ENCODE measurements around the gene PITHD1.

PITHD1 gene

DNA sequence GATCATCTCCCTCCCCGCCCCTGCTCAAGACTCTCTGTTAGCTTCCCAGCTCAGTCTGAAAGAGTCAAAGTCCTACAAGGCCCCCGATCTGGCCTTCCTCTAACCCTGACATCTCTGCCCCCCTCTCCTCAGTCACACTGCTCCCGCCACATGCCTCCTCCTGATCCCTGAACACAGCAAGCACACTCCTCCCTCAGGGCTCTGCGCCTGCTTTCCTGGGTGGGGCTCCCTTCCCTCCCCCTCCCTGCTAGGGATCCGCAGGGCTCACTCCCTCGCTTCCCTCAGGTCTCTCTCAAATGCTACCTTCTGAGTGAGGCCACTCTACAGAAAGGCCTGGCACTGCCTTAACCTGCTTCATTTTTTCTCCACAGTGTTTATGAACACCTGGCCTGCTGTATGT, 28.1 kb downstream of the PITHD1 start:
- Histone ChIP-seq H3K27me3 (ENCODE audit: control insufficient read depth, insufficient read depth, low read length, poor library complexity, severe bottlenecking) (peaks cover 9% of the 10 kb centered on the region), H3K36me3 (ENCODE audit: control insufficient read depth, insufficient read depth, low read length) (peaks cover 2% of the 10 kb centered on the region), H3K4me1 (ENCODE audit: control insufficient read depth, insufficient read depth, low read length) (peaks cover 5% of the 10 kb centered on the region), H3K27ac (ENCODE audit: insufficient read depth, low read depth, low read length, poor library complexity, severe bottlenecking) (no peak overlapping the region), H3K4me3 (ENCODE audit: insufficient read depth, low read depth, low read length) (no peak overlapping the region), H3K9me3 (ENCODE audit: control insufficient read depth, low read length) (no peaks in the 10 kb centered on the region)
- WGBS, 2 experiments, result 73 to 78% methylated on average over 6 of the region's 6 CpGs

DNA sequence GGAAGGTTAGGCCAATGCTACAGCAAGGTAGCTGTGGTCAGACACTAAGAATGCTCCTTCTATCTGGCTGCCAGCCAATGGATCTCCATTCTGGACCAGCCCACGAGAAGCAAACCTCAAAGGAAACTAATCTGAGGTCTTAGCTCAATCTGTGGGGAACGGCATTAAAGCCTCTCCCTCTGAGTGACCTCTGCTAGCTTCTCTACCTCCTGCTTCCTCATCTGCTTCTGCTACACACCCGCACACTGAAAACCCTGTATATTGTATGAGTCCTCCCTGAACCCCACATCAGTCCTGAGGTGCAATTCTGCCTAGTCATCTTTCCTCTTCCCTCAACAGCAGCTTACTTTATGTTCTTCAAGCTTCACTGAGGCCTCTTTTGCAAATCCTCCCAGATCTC, 29.2 kb downstream of the PITHD1 start:
- Histone ChIP-seq H3K27ac (ENCODE audit: insufficient read depth, low read depth, low read length, poor library complexity, severe bottlenecking) (no peak overlapping the region), H3K4me3 (ENCODE audit: insufficient read depth, low read depth, low read length) (no peak overlapping the region), H3K4me1 (ENCODE audit: control insufficient read depth, insufficient read depth, low read length) (no peaks in the 10 kb centered on the region), H3K9me3 (ENCODE audit: control insufficient read depth, low read length) (no peaks in the 10 kb centered on the region), H3K27me3 (ENCODE audit: control insufficient read depth, insufficient read depth, low read length, poor library complexity, severe bottlenecking) (no peaks in the 10 kb centered on the region), H3K36me3 (ENCODE audit: control insufficient read depth, insufficient read depth, low read length) (peaks cover 2% of the 10 kb centered on the region)
- WGBS, 2 experiments, result 90 to 95% methylated on average over 3 of the region's 3 CpGs

DNA sequence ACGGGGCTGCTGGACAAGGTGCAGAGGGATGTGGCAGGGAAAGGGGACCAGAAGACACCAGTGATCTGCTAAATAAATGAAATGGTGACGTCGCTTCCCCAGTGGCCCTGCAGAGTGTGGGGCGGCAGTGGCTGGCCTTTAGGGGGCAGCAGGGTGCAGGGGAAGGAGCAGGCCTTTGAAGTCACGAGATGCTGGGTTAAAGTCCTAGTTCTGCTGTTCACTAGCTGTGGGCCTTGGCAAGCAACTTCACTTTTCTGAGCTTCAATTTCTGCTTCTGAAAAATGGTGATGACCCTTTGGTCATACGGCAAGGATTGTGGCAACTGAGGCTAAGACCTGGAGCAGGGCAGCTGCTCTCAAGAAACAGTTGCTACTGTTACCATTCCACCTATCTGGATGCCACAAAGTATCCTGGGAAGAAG, 31.5 kb downstream of the PITHD1 start:
- Histone ChIP-seq H3K27ac (ENCODE audit: insufficient read depth, low read depth, low read length, poor library complexity, severe bottlenecking) (no peak overlapping the region), H3K4me3 (ENCODE audit: insufficient read depth, low read depth, low read length) (no peak overlapping the region), H3K9me3 (ENCODE audit: control insufficient read depth, low read length) (no peaks in the 10 kb centered on the region), H3K36me3 (ENCODE audit: control insufficient read depth, insufficient read depth, low read length) (peaks cover 10% of the 10 kb centered on the region), H3K27me3 (ENCODE audit: control insufficient read depth, insufficient read depth, low read length, poor library complexity, severe bottlenecking) (no peaks in the 10 kb centered on the region), H3K4me1 (ENCODE audit: control insufficient read depth, insufficient read depth, low read length) (no peaks in the 10 kb centered on the region)
- 31% methylated on average over 6 of the region's 6 CpGs for WGBS, 2 experiments

- Histone ChIP-seq H3K4me3 (ENCODE audit: insufficient read depth, low read depth, low read length) (no peak overlapping the region), H3K4me1 (ENCODE audit: control insufficient read depth, insufficient read depth, low read length) (no peaks in the 10 kb centered on the region), H3K27ac (ENCODE audit: insufficient read depth, low read depth, low read length, poor library complexity, severe bottlenecking) (no peak overlapping the region), H3K27me3 (ENCODE audit: control insufficient read depth, insufficient read depth, low read length, poor library complexity, severe bottlenecking) (no peaks in the 10 kb centered on the region), H3K36me3 (ENCODE audit: control insufficient read depth, insufficient read depth, low read length) (peaks cover 10% of the 10 kb centered on the region), H3K9me3 (ENCODE audit: control insufficient read depth, low read length) (no peaks in the 10 kb centered on the region)
- 63 to 70% methylated on average over 3 of the region's 3 CpGs for WGBS, 2 experiments
These were observed 32.8 kb downstream of the PITHD1 start for GRCh38 chr1:23810818-23811540.

DNA sequence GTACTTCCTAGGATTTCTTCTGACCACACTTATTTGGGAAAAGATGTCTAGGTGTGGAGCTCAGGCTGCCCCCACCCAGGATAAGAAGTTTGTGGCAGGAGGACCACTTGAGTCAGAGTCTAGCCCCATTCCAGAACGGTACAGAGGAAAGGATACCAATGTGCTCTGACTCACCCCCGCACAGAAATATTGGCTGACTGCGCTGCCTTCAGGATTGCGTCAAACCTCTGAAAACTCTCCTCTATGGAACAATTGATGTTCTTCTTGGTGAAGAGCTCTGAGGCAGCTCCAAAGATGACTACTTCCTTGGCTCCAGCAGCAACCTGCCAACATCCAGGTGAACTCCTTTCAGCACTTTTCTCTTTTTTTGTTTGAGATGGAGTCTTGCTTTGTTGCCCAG, 35.8 kb downstream of the PITHD1 start:
- WGBS, 2 experiments, result 96 to 98% methylated on average over 4 of the region's 4 CpGs
- H3K4me3 ChIP-seq (ENCODE audit: insufficient read depth, low read depth, low read length), result no peak overlapping the region
- H3K27me3 ChIP-seq (ENCODE audit: control insufficient read depth, insufficient read depth, low read length, poor library complexity, severe bottlenecking), result no peaks in the 10 kb centered on the region
- H3K36me3 ChIP-seq (ENCODE audit: control insufficient read depth, insufficient read depth, low read length), result peaks cover 19% of the 10 kb centered on the region
- no peak overlapping the region for H3K27ac ChIP-seq (ENCODE audit: insufficient read depth, low read depth, low read length, poor library complexity, severe bottlenecking)
- H3K4me1 ChIP-seq (ENCODE audit: control insufficient read depth, insufficient read depth, low read length), result no peaks in the 10 kb centered on the region
- no peaks in the 10 kb centered on the region for H3K9me3 ChIP-seq (ENCODE audit: control insufficient read depth, low read length)

GRCh38 chr1:23816361-23816760, 38.1 kb downstream of the PITHD1 start:
- Histone ChIP-seq H3K4me3 (ENCODE audit: insufficient read depth, low read depth, low read length) (no peak overlapping the region), H3K36me3 (ENCODE audit: control insufficient read depth, insufficient read depth, low read length) (peaks cover 19% of the 10 kb centered on the region), H3K4me1 (ENCODE audit: control insufficient read depth, insufficient read depth, low read length) (no peaks in the 10 kb centered on the region), H3K9me3 (ENCODE audit: control insufficient read depth, low read length) (no peaks in the 10 kb centered on the region), H3K27me3 (ENCODE audit: control insufficient read depth, insufficient read depth, low read length, poor library complexity, severe bottlenecking) (no peaks in the 10 kb centered on the region), H3K27ac (ENCODE audit: insufficient read depth, low read depth, low read length, poor library complexity, severe bottlenecking) (no peak overlapping the region)
- WGBS, 2 experiments, result 88 to 100% methylated on average over 3 of the region's 3 CpGs

DNA sequence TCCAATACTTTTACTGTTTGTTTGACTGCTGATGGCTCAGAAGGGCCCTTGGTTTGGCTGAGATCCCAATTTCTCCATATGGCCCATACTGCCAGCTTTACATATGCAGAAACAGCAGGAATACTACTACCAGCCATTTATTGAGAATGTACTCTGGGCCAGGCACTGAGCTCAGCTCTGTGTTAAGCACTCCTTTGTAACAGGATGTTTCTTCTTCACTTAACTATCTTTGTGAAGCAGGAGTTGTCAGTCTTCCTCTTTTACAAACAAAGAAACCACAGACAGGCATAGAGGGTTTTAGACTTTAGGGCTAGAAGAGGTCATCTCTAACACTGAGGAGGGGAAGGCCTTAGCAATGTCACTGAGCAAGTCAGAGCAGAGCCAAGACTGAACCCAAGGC, 38.7 kb downstream of the PITHD1 start:
- Histone ChIP-seq H3K27me3 (ENCODE audit: control insufficient read depth, insufficient read depth, low read length, poor library complexity, severe bottlenecking) (no peaks in the 10 kb centered on the region), H3K4me3 (ENCODE audit: insufficient read depth, low read depth, low read length) (no peak overlapping the region), H3K27ac (ENCODE audit: insufficient read depth, low read depth, low read length, poor library complexity, severe bottlenecking) (no peak overlapping the region), H3K36me3 (ENCODE audit: control insufficient read depth, insufficient read depth, low read length) (peaks cover 19% of the 10 kb centered on the region), H3K9me3 (ENCODE audit: control insufficient read depth, low read length) (no peaks in the 10 kb centered on the region), H3K4me1 (ENCODE audit: control insufficient read depth, insufficient read depth, low read length) (no peaks in the 10 kb centered on the region)

GRCh38 chr1:23817633-23818032, 39.4 kb downstream of the PITHD1 start:
- 93% methylated on average over 2 of the region's 3 CpGs for WGBS, 2 experiments
- H3K27ac ChIP-seq (ENCODE audit: insufficient read depth, low read depth, low read length, poor library complexity, severe bottlenecking), result no peak overlapping the region
- peaks cover 19% of the 10 kb centered on the region for H3K36me3 ChIP-seq (ENCODE audit: control insufficient read depth, insufficient read depth, low read length)
- no peaks in the 10 kb centered on the region for H3K4me1 ChIP-seq (ENCODE audit: control insufficient read depth, insufficient read depth, low read length)
- no peak overlapping the region for H3K4me3 ChIP-seq (ENCODE audit: insufficient read depth, low read depth, low read length)
- no peaks in the 10 kb centered on the region for H3K9me3 ChIP-seq (ENCODE audit: control insufficient read depth, low read length)
- no peaks in the 10 kb centered on the region for H3K27me3 ChIP-seq (ENCODE audit: control insufficient read depth, insufficient read depth, low read length, poor library complexity, severe bottlenecking)

DNA sequence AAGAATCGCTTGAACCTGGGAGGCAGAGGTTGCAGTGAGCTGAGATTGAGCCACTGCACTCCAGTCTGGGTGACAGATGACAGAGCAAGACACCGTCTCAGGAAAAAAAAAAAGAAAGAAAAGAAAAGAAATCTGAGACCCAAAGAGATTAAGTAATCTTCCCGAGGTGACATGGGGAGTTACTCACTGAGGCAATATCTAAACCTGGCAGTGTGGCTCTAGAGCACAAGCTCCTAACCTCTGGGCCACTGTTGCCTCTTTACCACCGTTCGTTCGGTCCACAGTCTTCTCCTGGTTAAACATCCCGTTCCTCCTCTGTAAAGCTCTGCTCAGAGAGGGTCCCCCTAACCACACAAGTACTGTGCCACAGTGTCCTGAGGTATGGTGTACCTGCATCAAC, 45.5 kb downstream of the PITHD1 start:
- H3K4me1 ChIP-seq (ENCODE audit: control insufficient read depth, insufficient read depth, low read length), result peaks cover 4% of the 10 kb centered on the region
- no peak overlapping the region for H3K27ac ChIP-seq (ENCODE audit: insufficient read depth, low read depth, low read length, poor library complexity, severe bottlenecking)
- no peaks in the 10 kb centered on the region for H3K27me3 ChIP-seq (ENCODE audit: control insufficient read depth, insufficient read depth, low read length, poor library complexity, severe bottlenecking)
- H3K9me3 ChIP-seq (ENCODE audit: control insufficient read depth, low read length), result no peaks in the 10 kb centered on the region
- no peaks in the 10 kb centered on the region for H3K36me3 ChIP-seq (ENCODE audit: control insufficient read depth, insufficient read depth, low read length)
- 90 to 91% methylated on average over 7 of the region's 7 CpGs for WGBS, 2 experiments
- no peak overlapping the region for H3K4me3 ChIP-seq (ENCODE audit: insufficient read depth, low read depth, low read length)

DNA sequence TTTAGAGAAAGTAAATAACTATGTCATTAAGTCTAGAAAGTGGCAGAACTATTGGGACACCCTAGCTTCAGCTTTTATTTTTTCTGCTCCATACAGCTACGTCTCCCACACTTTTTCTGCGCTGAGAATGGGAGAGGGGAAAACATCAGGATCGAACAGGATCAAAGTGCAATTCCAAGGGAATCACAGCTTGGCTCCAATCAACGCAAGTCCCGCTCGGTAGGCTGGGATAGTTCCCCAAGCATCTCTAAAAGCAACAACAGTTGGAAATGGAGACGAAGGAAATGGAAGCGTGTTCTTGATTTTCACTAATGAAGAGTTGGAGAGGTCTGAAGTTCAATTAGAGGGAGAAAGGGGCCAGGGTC, 46.5 kb downstream of the PITHD1 start:
- peaks cover 4% of the 10 kb centered on the region for H3K4me1 ChIP-seq (ENCODE audit: control insufficient read depth, insufficient read depth, low read length)
- no peaks in the 10 kb centered on the region for H3K36me3 ChIP-seq (ENCODE audit: control insufficient read depth, insufficient read depth, low read length)
- no peak overlapping the region for H3K27ac ChIP-seq (ENCODE audit: insufficient read depth, low read depth, low read length, poor library complexity, severe bottlenecking)
- peak overlapping the region; percentile 95 for H3K4me3 ChIP-seq (ENCODE audit: insufficient read depth, low read depth, low read length)
- H3K27me3 ChIP-seq (ENCODE audit: control insufficient read depth, insufficient read depth, low read length, poor library complexity, severe bottlenecking), result no peaks in the 10 kb centered on the region
- WGBS, 2 experiments, result 6 to 8% methylated on average over 8 of the region's 8 CpGs
- H3K9me3 ChIP-seq (ENCODE audit: control insufficient read depth, low read length), result no peaks in the 10 kb centered on the region

All from ectodermal cell (in vitro differentiated cells).